K562 treated with DMSO at 1 percent for 48 hours (cell line): ENCODE results near the gene DENND1C. TPM values are rescaled to one million over a fixed set of nuclear protein-coding genes. Genes with fewer than 3 reads are reported as not detected.

ENCODE experiments used
- total RNA-seq: library from RNA; unstranded; fragments of 300-600 nt; gene quantifications from 2 replicates; pipeline ENCODE4 v1.2.3, GENCODE V29; 2022; ENCODE audit warnings: low replicate concordance; ENCODE audit errors: extremely low read depth

Gene DENND1C, protein sequence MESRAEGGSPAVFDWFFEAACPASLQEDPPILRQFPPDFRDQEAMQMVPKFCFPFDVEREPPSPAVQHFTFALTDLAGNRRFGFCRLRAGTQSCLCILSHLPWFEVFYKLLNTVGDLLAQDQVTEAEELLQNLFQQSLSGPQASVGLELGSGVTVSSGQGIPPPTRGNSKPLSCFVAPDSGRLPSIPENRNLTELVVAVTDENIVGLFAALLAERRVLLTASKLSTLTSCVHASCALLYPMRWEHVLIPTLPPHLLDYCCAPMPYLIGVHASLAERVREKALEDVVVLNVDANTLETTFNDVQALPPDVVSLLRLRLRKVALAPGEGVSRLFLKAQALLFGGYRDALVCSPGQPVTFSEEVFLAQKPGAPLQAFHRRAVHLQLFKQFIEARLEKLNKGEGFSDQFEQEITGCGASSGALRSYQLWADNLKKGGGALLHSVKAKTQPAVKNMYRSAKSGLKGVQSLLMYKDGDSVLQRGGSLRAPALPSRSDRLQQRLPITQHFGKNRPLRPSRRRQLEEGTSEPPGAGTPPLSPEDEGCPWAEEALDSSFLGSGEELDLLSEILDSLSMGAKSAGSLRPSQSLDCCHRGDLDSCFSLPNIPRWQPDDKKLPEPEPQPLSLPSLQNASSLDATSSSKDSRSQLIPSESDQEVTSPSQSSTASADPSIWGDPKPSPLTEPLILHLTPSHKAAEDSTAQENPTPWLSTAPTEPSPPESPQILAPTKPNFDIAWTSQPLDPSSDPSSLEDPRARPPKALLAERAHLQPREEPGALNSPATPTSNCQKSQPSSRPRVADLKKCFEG
- not detected in 2 replicates for total RNA-seq

DNA sequence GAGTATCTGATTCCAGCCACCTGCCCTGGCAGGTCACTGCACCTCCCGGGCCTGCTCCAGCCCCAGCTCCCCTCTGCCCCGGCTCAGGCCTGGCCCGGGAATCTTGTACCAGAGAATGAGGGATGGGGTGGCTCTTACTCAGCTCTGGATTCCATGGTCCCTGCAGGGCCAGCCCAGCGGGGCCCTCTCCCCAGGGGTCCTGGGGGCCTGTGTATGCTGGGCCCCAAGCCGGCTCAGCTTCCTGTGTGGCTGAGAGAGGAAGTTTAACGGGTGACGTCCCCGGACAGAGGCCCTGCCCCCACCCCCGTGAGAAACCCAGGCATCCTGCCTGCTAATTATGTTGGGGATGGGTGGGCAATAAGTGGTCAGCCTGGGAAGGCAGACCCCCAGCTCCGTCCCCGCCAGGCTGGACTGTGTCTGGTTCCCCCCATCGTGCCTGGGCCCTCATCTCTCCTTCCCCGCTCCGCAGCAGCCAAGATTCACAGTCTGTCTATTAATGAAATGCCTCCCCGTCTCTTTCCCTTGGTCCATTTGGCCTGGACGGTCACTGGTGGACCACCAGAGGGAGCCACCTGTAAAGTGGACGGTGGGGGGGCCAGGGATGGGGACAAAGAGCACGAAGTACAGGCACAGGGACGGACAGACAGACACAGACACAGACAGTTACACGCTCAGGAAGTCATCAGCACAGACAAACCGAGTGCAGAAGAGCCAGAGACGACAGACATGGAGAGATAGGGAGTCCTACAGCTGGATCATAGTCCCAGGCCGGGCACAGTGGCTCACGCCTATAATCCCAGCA, at the start of gene DENND1C:
Gene DENND1C (minus strand): TSS at position 247 of the 802 bp plus-strand sequence. CDS start 92 bp downstream, at position 155.

DNA sequence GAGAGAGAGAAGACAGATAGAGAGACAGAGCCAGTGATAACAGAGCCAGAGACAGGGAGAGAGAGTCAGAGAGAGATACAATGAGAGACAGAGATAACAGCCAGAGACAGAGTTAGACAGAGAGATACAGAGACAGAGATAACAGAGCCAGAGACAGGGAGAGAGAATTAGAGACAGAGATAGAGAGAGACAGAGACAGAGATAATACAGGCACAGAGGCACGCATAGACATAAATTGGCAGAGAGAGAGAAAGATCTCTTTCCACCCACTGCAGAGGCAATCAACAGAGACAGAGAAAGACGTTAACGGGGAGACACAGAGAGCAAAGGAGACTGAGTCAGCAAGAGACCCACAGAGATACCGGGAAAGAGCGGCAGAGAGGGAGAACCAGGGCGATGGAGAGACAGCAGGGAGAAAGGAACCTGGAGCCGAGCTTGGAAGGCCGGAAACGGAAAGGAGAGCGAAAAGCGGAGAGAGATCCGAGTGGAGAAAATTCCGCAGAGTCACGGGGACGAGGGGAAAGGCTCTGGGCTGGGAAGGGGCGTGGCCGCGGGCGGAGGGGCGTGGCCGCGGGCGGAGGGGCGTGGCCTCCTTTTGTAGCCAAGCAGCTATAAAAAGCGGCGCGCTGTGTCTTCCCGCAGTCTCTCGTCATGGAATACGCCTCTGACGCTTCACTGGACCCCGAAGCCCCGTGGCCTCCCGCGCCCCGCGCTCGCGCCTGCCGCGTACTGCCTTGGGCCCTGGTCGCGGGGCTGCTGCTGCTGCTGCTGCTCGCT, 49.0 kb upstream of the DENND1C start, which contains the start of gene TNFSF9:
Gene TNFSF9 (plus strand): TSS at position 641 of the 777 bp plus-strand sequence. CDS start 11 bp downstream, at position 652.

DNA sequence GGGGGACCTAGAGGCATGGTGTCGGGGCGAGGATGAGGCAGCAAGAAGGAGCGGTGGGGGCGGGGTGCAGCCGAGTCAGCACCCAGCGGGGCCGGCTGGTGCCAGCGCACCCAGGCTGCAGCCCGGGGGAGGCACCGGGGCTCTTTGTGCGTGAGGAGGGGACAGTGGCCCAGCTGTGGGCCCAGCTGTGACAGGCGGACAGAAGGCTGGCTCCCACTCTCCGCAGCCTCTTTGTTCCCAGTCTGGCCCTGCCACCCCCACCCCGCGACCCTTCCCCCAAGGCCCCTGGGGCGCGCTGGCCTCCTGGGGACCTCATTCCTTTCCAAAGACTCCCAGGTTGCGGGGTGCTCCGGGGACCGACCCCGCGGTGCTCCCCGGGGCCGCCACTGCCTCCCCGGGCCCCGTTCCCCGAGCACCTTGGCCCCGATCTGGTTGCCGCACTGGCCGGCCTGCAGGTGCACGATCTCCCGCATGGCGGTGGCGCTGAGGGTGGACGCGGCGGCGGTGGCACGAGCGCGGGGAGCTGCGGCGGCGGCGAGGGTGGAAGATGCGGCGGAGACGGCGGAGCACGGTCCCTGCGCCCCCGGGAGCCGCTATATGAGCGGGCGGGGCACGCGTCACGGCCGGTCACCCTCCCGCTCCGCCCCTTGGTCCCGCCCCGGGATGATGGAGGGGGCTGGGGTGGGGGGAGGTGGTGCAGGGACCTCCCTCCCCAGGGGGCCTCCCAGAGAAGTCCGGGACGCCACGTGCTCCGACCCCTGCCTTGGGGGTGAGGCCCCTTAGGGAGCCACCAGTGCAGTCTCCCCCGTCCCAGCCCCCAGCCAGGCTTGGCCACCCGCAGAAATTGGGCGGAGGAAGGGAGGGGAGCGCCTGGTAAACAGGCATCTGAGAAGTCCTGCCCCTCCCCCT, 20.4 kb upstream of the DENND1C start, which contains the start of gene TUBB4A:
Gene TUBB4A (minus strand): TSS at position 570 of the 909 bp plus-strand sequence. CDS start 97 bp downstream, at position 473.

DNA sequence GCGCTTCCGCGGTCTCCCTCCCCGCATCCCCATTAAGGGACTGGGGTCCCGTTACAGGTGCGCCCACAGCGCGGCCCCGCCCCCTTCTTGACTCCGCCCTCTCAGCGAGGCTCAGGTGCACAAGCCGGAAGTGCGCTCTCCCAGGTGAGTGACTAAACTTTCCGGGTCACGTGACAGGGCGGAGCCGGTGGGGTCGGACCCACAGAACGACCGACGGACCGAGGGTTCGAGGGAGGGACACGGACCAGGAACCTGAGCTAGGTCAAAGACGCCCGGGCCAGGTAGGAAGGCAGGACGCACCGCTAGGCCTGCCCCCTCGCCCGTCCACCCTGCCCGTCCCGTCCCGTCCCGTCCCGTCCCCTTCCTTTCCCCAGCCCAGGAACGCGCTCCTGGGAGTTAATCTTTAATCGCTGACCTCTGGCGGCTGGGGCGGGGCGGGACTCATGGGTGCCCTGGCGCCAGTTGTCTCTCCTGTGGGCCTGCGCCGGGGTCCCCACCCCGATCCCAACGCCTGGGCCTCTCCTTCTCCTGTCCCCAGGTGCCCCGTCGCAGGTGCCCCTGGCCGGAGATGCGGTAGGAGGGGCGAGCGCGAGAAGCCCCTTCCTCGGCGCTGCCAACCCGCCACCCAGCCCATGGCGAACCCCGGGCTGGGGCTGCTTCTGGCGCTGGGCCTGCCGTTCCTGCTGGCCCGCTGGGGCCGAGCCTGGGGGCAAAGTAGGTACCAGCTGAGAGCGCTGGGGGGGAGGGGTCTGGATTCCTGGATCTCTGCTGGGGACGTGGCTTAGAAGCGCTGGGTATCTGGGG, 17.3 kb downstream of the DENND1C start, which contains the start of gene CRB3:
Gene CRB3 (plus strand): TSS at position 202 of the 804 bp plus-strand sequence. CDS start 431 bp downstream, at position 633.

DNA sequence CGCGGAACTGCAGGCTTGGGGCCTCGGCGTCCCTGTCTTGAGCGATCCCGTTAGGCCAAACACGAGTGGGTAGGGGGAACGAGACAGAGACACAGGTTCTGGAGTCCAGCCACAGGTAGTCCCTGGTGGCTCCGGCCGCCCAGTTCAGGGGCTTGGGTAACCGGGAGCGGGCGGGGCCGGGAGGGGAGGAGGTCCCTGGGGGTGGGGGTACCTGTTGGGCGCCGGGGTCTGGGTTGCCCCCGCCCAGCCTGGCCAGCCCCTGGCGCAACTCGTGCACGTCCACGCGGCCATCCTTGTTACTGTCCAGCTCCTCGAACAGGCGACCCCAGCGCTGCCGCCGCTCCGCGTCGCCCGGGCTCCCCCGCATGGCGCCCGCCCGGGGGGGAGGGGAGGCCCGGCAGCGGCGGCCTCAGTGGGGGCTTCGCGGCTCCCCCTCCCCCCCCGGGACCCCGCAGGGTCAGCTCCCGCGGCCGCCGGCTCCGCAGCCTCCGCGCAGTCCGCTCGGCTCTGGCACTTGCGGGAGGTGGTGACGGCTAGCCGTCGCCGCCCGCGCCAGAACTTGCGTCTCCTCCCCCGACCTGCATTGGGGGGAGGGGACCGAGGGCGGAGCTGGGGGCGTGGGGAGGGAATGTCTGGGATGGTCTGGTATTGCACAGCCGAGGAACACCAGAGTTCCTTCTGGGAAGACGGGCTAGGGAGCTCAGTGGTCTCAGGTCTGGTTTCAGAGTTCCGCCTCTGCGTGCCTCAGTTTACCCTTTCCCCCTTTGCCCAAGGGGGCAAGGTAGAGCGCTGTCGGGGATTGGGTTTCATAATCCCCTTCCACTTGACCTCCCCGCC, 22.1 kb downstream of the DENND1C start, which contains the start of gene SLC25A23:
Gene SLC25A23 (minus strand): TSS at position 531 of the 837 bp plus-strand sequence. CDS start 164 bp downstream, at position 367.

DNA sequence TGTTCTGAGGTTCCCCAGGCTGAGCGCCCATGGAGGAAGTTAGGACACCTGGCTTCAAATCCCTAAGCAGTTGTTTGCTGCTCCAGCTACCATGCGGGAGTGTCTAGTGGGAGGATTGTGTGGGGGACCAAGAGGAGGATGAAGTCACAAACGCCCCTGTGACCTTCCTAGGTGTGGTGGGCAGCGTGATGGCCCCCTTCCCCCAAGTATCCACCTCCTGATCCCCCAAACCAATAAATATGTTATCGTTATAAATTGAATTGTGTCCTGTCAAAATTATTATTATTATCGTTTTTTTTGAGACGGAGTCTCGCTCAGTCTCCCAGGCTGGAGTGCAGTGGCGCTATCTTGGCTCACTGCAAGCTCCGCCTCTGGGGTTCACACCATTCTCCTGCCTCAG, 47.9 kb downstream of the DENND1C start, which contains the start of gene SLC25A41:
Gene SLC25A41 (minus strand): TSS at position 101 of the 400 bp plus-strand sequence. CDS start 70 bp downstream, at position 31.

DNA sequence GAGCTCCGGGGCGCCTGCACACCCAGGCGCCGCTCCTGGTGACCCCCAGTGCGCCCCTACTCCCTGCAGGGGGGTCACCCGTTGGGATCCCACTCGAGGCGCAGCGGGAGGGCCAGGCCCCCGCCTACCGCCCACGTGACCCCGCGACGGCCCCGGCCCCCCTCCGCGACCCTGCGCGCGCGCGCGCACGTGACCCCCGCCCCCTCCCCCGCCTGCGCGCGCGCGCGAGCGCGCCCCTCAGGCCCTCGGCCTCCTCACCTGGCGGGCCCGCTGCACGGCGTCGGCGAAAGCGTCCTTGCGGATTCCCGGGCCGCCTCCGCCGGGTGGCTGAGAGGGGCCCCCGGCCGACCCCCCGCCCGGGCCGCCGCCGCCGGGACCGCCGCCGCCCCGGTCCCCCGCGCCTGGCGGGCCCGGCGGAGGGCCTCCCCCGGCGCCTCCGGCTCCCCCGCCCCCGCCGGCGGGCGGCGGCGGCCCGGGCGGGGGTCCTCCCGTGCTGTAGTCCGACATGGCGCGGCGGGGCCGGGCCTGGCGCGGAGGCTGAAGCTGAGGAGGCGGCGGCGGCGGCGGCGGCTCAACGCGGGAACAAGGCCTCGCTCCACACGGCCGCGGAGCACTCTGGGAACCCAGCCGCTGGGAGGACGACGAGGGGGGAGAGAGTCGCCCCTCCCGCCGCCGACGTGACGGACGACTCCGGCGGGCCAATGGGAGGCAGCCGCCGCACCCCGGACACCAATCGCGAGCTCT, 57.2 kb downstream of the DENND1C start, which contains the start of gene KHSRP:
Gene KHSRP (minus strand): TSS at position 617 of the 744 bp plus-strand sequence. CDS start 110 bp downstream, at position 507.

Other genes starting within 250 kb of the DENND1C start
- gene MLLT1, start 201.8 kb downstream of the DENND1C start, total RNA-seq, result not detected in 2 replicates
- not detected in 2 replicates for gene ACER1, start 148.2 kb downstream of the DENND1C start, total RNA-seq
- not detected in 2 replicates for gene CLPP, start 120.3 kb downstream of the DENND1C start, total RNA-seq
- not detected in 2 replicates for gene ALKBH7, start 109.0 kb downstream of the DENND1C start, total RNA-seq
- gene PSPN, start 105.9 kb downstream of the DENND1C start, total RNA-seq, result not detected in 2 replicates
- gene GTF2F1, start 88.6 kb downstream of the DENND1C start, total RNA-seq, result not detected in 2 replicates
- not detected in 2 replicates for gene KHSRP, start 57.0 kb downstream of the DENND1C start, total RNA-seq
- gene SLC25A41, start 48.0 kb downstream of the DENND1C start, total RNA-seq, result not detected in 2 replicates
- gene SLC25A23, start 22.0 kb downstream of the DENND1C start, total RNA-seq, result not detected in 2 replicates
- gene CRB3, start 17.5 kb downstream of the DENND1C start, total RNA-seq, result not detected in 2 replicates
- gene TUBB4A, start 20.5 kb upstream of the DENND1C start, total RNA-seq, result not detected in 2 replicates
- not detected in 2 replicates for gene TNFSF9, start 49.2 kb upstream of the DENND1C start, total RNA-seq
- gene CD70, start 109.4 kb upstream of the DENND1C start, total RNA-seq, result not detected in 2 replicates
- gene TNFSF14, start 188.4 kb upstream of the DENND1C start, total RNA-seq, result not detected in 2 replicates
- not detected in 2 replicates for gene C3, start 238.9 kb upstream of the DENND1C start, total RNA-seq